ENCODE measurements around the gene OPA1. TPM values are rescaled to one million over a fixed set of nuclear protein-coding genes. Genes with fewer than 3 reads are reported as not detected.

OPA1 gene
- total and polyA plus RNA-seq, 2 experiments from 2014 or later, result 24.9 to 89.9 TPM

- TF ChIP-seq REST (IDR thresholded peaks at IDR 0.05; ENCODE audit: unreplicated experiment), result no peak
- no peak for TF ChIP-seq ZNF331 (CRISPR knock-in tag; IDR thresholded peaks at IDR 0.05; ENCODE audit: low read depth)
Measured at GRCh38 chr3:193569119-193569518, 23.9 kb upstream of the OPA1 start (continued).

GRCh38 chr3:193572426-193572908, 20.5 kb upstream of the OPA1 start:
- Mint-ChIP-seq H3K4me1 (peaks cover 21% of the 10 kb centered on the region), H3K36me3 (ENCODE audit: low read depth) (no peaks in the 10 kb centered on the region), H3K27me3 (ENCODE audit: insufficient read depth, low read depth, poor library complexity) (peaks cover 9% of the 10 kb centered on the region), H3K9me3 (no peaks in the 10 kb centered on the region), H3K27ac (no peak overlapping the region), H3K4me3 (no peak overlapping the region)
- DNase-seq (ENCODE audit: low spot score), result peak; percentile 84
- Histone ChIP-seq H3K27ac (ENCODE audit: low read depth) (no peak overlapping the region), H4K20me1 (replicated peaks; ENCODE audit: insufficient read depth) (no peaks in the 10 kb centered on the region), H2AFZ (no peak overlapping the region), H3K4me3 (no peak overlapping the region), H3K79me2 (replicated peaks; ENCODE audit: insufficient read depth) (no peaks in the 10 kb centered on the region), H3K4me1 (ENCODE audit: insufficient read depth) (peaks cover 25% of the 10 kb centered on the region), H3K9me2 (ENCODE audit: insufficient read depth) (no peaks in the 10 kb centered on the region), H3F3A (replicated peaks; ENCODE audit: low read depth) (no peaks in the 10 kb centered on the region), H3K4me2 (no peak overlapping the region), H3K36me3 (ENCODE audit: insufficient read depth) (no peaks in the 10 kb centered on the region), H3K27me3 (ENCODE audit: insufficient read depth) (no peaks in the 10 kb centered on the region)
- ATAC-seq, result peak; percentile 91
- TF ChIP-seq ZNF114 (CRISPR knock-in tag; IDR thresholded peaks at IDR 0.05) (no peak), ZNF331 (CRISPR knock-in tag; IDR thresholded peaks at IDR 0.05; ENCODE audit: low read depth) (no peak), REST (IDR thresholded peaks at IDR 0.05; ENCODE audit: unreplicated experiment) (no peak)
- TF ChIP-seq, protein P1, sequence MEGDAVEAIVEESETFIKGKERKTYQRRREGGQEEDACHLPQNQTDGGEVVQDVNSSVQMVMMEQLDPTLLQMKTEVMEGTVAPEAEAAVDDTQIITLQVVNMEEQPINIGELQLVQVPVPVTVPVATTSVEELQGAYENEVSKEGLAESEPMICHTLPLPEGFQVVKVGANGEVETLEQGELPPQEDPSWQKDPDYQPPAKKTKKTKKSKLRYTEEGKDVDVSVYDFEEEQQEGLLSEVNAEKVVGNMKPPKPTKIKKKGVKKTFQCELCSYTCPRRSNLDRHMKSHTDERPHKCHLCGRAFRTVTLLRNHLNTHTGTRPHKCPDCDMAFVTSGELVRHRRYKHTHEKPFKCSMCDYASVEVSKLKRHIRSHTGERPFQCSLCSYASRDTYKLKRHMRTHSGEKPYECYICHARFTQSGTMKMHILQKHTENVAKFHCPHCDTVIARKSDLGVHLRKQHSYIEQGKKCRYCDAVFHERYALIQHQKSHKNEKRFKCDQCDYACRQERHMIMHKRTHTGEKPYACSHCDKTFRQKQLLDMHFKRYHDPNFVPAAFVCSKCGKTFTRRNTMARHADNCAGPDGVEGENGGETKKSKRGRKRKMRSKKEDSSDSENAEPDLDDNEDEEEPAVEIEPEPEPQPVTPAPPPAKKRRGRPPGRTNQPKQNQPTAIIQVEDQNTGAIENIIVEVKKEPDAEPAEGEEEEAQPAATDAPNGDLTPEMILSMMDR (conservative IDR thresholded peaks at IDR 0.05; ENCODE audit: low read depth in 2 of 2), result peak; percentile 96 to 97

All from GM23338 (cell line).